Immature natural killer cell (primary cell): ENCODE measurements around the gene NCOA3. TPM values are rescaled to one million over a fixed set of nuclear protein-coding genes. Genes with fewer than 3 reads are reported as not detected.
A peak's percentile ranks its signal among the peaks of the same experiment; 100 is the strongest.
"Not testable (repeated sequence)": the region's sequence is repeated elsewhere in the genome, so short reads cannot be mapped to it uniquely, and the experiment has no call there.

Source experiments
- DNase-seq, 3 donors: peaks; one replicate each; pipeline ENCODE4 v3.0.0; 2022; ENCODE audit warnings: mixed read lengths in 1 of 3
- H3K27ac Mint-ChIP-seq, 6 donors: one replicate each; pipeline ENCODE4 v1.8.0; 2020; ENCODE audit warnings: mixed read lengths in 6 of 6, mild to moderate bottlenecking in 5 of 6, inconsistent platforms in 4 of 6, moderate library complexity in 3 of 6
- H3K27me3 Mint-ChIP-seq, 3 donors: one replicate each; pipeline ENCODE4 v1.8.0; 2020 to 2021; ENCODE audit warnings: low read depth in 3 of 3, mild to moderate bottlenecking in 3 of 3, mixed read lengths in 3 of 3, moderate library complexity in 3 of 3, inconsistent platforms in 1 of 3
- H3K36me3 Mint-ChIP-seq, 3 donors: one replicate each; pipeline ENCODE4 v1.8.0; 2020; ENCODE audit warnings: mixed read lengths in 3 of 3, inconsistent platforms in 2 of 3, mild to moderate bottlenecking in 2 of 3
- H3K4me1 Mint-ChIP-seq, 2 donors: one replicate each; pipeline ENCODE4 v1.8.0; 2020; ENCODE audit warnings: inconsistent platforms in 2 of 2, mild to moderate bottlenecking in 2 of 2, mixed read lengths in 2 of 2, moderate library complexity in 1 of 2
- H3K4me3 Mint-ChIP-seq, 5 donors: one replicate each; pipeline ENCODE4 v1.8.0; 2020; ENCODE audit warnings: mild to moderate bottlenecking in 5 of 5, mixed read lengths in 5 of 5, inconsistent platforms in 3 of 5, moderate library complexity in 3 of 5
- H3K9me3 Mint-ChIP-seq, 6 donors: one replicate each; pipeline ENCODE4 v1.8.0; 2020; ENCODE audit warnings: mild to moderate bottlenecking in 6 of 6, mixed read lengths in 6 of 6, inconsistent platforms in 4 of 6, moderate library complexity in 3 of 6
- polyA plus RNA-seq, 3 donors: library from polyadenylated mRNA; unstranded; fragments of 300-500 nt; fragmentation: Illumina TruSeq; gene quantifications; one replicate each; pipeline ENCODE4 v1.2.3, GENCODE V29; 2021

The NCOA3 gene
- polyA plus RNA-seq, 3 donors from 2014 or later: 2.9 to 19.1 (median 5.7) TPM

GRCh38 chr20:47481330-47482216 lies 20.1 kb upstream of the NCOA3 start:
- Mint-ChIP-seq H3K4me3 (no peak overlapping the region), H3K36me3 (no peaks in the 10 kb centered on the region), H3K27ac (no peak overlapping the region), H3K27me3 (peaks cover 0 to 2% (median 0%) of the 10 kb centered on the region in 3 donors), H3K9me3 (no peaks in the 10 kb centered on the region), H3K4me1 (no peaks in the 10 kb centered on the region)
- DNase-seq: no peak

GRCh38 chr20:47482705-47483104 lies 19.0 kb upstream of the NCOA3 start:
- Mint-ChIP-seq H3K27me3 (peaks cover 0 to 6% (median 0%) of the 10 kb centered on the region in 3 donors), H3K4me1 (peaks cover 11% of the 10 kb centered on the region in 2 donors), H3K9me3 (no peaks in the 10 kb centered on the region), H3K36me3 (no peaks in the 10 kb centered on the region), H3K27ac (no peak overlapping the region), H3K4me3 (no peak overlapping the region)
- DNase-seq: no peak

- Mint-ChIP-seq H3K4me3 (no peak overlapping the region), H3K4me1 (peaks cover 26 to 27% of the 10 kb centered on the region in 2 donors)
These were observed 17.4 kb upstream of the NCOA3 start for GRCh38 chr20:47484303-47484702.

GRCh38 chr20:47487175-47487917 lies 14.3 kb upstream of the NCOA3 start:
- Mint-ChIP-seq H3K27me3 (peaks cover 4 to 9% (median 7%) of the 10 kb centered on the region in 3 donors), H3K4me1 (peaks cover 31% of the 10 kb centered on the region in 2 donors)

More at GRCh38 chr20:47484303-47484702, 17.4 kb upstream of the NCOA3 start:
- no peaks in the 10 kb centered on the region for H3K36me3 Mint-ChIP-seq
- no peaks in the 10 kb centered on the region for H3K9me3 Mint-ChIP-seq
- H3K27ac Mint-ChIP-seq: no peak overlapping the region
- peaks cover under 1 to 8% (median 3%) of the 10 kb centered on the region in 3 donors for H3K27me3 Mint-ChIP-seq
- DNase-seq: no peak

GRCh38 chr20:47489448-47489872 lies 12.2 kb upstream of the NCOA3 start:
- no peaks in the 10 kb centered on the region for H3K9me3 Mint-ChIP-seq
- H3K4me1 Mint-ChIP-seq: peaks cover 35 to 38% of the 10 kb centered on the region in 2 donors
- DNase-seq: peak; percentile 50 to 60 (median 58)
- H3K4me3 Mint-ChIP-seq: peak overlapping the region; percentile 6 to 74 (median 61)
- H3K27ac Mint-ChIP-seq: peak overlapping the region; percentile 80 to 97 (median 92)
- H3K27me3 Mint-ChIP-seq: peaks cover 4 to 9% (median 7%) of the 10 kb centered on the region in 3 donors
- no peaks in the 10 kb centered on the region for H3K36me3 Mint-ChIP-seq

More at GRCh38 chr20:47487175-47487917, 14.3 kb upstream of the NCOA3 start:
- Mint-ChIP-seq H3K9me3 (no peaks in the 10 kb centered on the region), H3K36me3 (no peaks in the 10 kb centered on the region), H3K27ac (peak overlapping the region; percentile 88 to 97 (median 94)), H3K4me3 (peak overlapping the region; percentile 64 to 81 (median 72))
- peak; percentile 77 to 82 (median 82) for DNase-seq

- no peak for DNase-seq
- Mint-ChIP-seq H3K27me3 (peaks cover 4 to 9% (median 7%) of the 10 kb centered on the region in 3 donors), H3K36me3 (no peaks in the 10 kb centered on the region), H3K27ac (peak overlapping the region in 2 of 6 donors; percentile 20 to 45), H3K4me3 (peak overlapping the region in 1 of 5 donors; percentile 14), H3K9me3 (no peaks in the 10 kb centered on the region), H3K4me1 (peaks cover 35 to 38% of the 10 kb centered on the region in 2 donors)
These were observed 10.9 kb upstream of the NCOA3 start for GRCh38 chr20:47490795-47491194.

- no peak overlapping the region for H3K4me3 Mint-ChIP-seq
These were observed 9.4 kb upstream of the NCOA3 start for GRCh38 chr20:47492284-47492683.

GRCh38 chr20:47493175-47493962 lies 8.3 kb upstream of the NCOA3 start:
- peaks cover 4 to 7% (median 4%) of the 10 kb centered on the region in 3 donors for H3K27me3 Mint-ChIP-seq
- H3K4me3 Mint-ChIP-seq: peak overlapping the region in 1 of 5 donors; percentile 1

More at GRCh38 chr20:47492284-47492683, 9.4 kb upstream of the NCOA3 start:
- peaks cover 29 to 31% of the 10 kb centered on the region in 2 donors for H3K4me1 Mint-ChIP-seq
- DNase-seq: no peak
- H3K27me3 Mint-ChIP-seq: peaks cover 4 to 8% (median 7%) of the 10 kb centered on the region in 3 donors
- no peak overlapping the region for H3K27ac Mint-ChIP-seq
- H3K36me3 Mint-ChIP-seq: no peaks in the 10 kb centered on the region
- no peaks in the 10 kb centered on the region for H3K9me3 Mint-ChIP-seq

GRCh38 chr20:47493963-47494293 lies 7.8 kb upstream of the NCOA3 start:
- no peak for DNase-seq
- Mint-ChIP-seq H3K36me3 (no peaks in the 10 kb centered on the region), H3K27me3 (peaks cover 4 to 5% (median 4%) of the 10 kb centered on the region in 3 donors), H3K4me1 (peaks cover 12 to 14% of the 10 kb centered on the region in 2 donors), H3K4me3 (no peak overlapping the region), H3K27ac (no peak overlapping the region), H3K9me3 (no peaks in the 10 kb centered on the region)

More at GRCh38 chr20:47493175-47493962, 8.3 kb upstream of the NCOA3 start:
- no peaks in the 10 kb centered on the region for H3K36me3 Mint-ChIP-seq
- no peak for DNase-seq
- H3K27ac Mint-ChIP-seq: peak overlapping the region in 2 of 6 donors; percentile 40 to 56
- peaks cover 18 to 20% of the 10 kb centered on the region in 2 donors for H3K4me1 Mint-ChIP-seq
- H3K9me3 Mint-ChIP-seq: no peaks in the 10 kb centered on the region

- H3K27me3 Mint-ChIP-seq, H3K4me1 Mint-ChIP-seq, H3K4me3 Mint-ChIP-seq, DNase-seq, H3K27ac Mint-ChIP-seq, H3K9me3 Mint-ChIP-seq, H3K36me3 Mint-ChIP-seq: not testable (repeated sequence)
These were observed 7.1 kb upstream of the NCOA3 start for GRCh38 chr20:47494606-47495005.

GRCh38 chr20:47496118-47496517 lies 5.6 kb upstream of the NCOA3 start:
- DNase-seq: no peak
- H3K27ac Mint-ChIP-seq: no peak overlapping the region
- H3K27me3 Mint-ChIP-seq: peaks cover 0 to 2% (median 0%) of the 10 kb centered on the region in 3 donors
- H3K9me3 Mint-ChIP-seq: no peaks in the 10 kb centered on the region
- peaks cover 9 to 15% of the 10 kb centered on the region in 2 donors for H3K4me1 Mint-ChIP-seq
- H3K4me3 Mint-ChIP-seq: no peak overlapping the region
- H3K36me3 Mint-ChIP-seq: no peaks in the 10 kb centered on the region

GRCh38 chr20:47498606-47499005 lies 3.1 kb upstream of the NCOA3 start:
- H3K27me3 Mint-ChIP-seq: peaks cover 2 to 7% (median 3%) of the 10 kb centered on the region in 3 donors
- no peak overlapping the region for H3K4me3 Mint-ChIP-seq
- H3K9me3 Mint-ChIP-seq: no peaks in the 10 kb centered on the region
- no peaks in the 10 kb centered on the region for H3K36me3 Mint-ChIP-seq
- H3K4me1 Mint-ChIP-seq: peaks cover 20 to 28% of the 10 kb centered on the region in 2 donors
- DNase-seq: no peak
- H3K27ac Mint-ChIP-seq: peak overlapping the region in 1 of 6 donors; percentile 77

GRCh38 chr20:47499053-47499452 lies 2.6 kb upstream of the NCOA3 start:
- H3K4me1 Mint-ChIP-seq: peaks cover 22 to 32% of the 10 kb centered on the region in 2 donors
- H3K4me3 Mint-ChIP-seq: no peak overlapping the region
- no peak overlapping the region for H3K27ac Mint-ChIP-seq
- H3K36me3 Mint-ChIP-seq: no peaks in the 10 kb centered on the region
- H3K9me3 Mint-ChIP-seq: no peaks in the 10 kb centered on the region
- H3K27me3 Mint-ChIP-seq: peaks cover 2 to 7% (median 3%) of the 10 kb centered on the region in 3 donors
- DNase-seq: no peak
